K562 (cell line): Measurements from ENCODE around the gene RNU6-9. TPM values are rescaled to one million over a fixed set of nuclear protein-coding genes. Genes with fewer than 3 reads are reported as not detected.

Source experiments
- ATAC-seq: fragments of 200-7000 bp; cut with Tn5 transposase; 3 replicates; pipeline ENCODE4 v1.9.1; 2020; ENCODE audit warnings: moderate library complexity
- BruUV-seq: library from RNA; stranded (reverse); fragments of 400-500 nt; replicated peaks from 2 replicates; lab custom pipeline; 2021; lab: Mats Ljungman, UMichigan
- CTCF ChIA-PET: fragments of 300-600 bp; formaldehyde crosslinking; extraction: SDS; loops from one replicate; lab custom pipeline; 2021; ENCODE audit warnings: low intra/inter-chr PET ratio; lab: Yijun Ruan, JAX
- POLR2A ChIA-PET: fragments of 300-600, 350-650 bp; sonication (Branson Sonifier 250); formaldehyde crosslinking; extraction: SDS; loops from one replicate; lab custom pipeline; 2021; ENCODE audit warnings: antibody characterized with exemption, inconsistent platforms; lab: Yijun Ruan, JAX
- DNase-seq, 4 experiments: peaks; one replicate each; pipeline versions ENCODE4 v3.0.0 to v3.0.0-alpha.2; 2011 to 2018; ENCODE audit warnings: low spot score in 3 of 4, mixed read lengths in 3 of 4; ENCODE audit errors: extremely low read depth in 1 of 4
- FAIRE-seq: peaks from 2 replicates; lab custom pipeline; 2011; peaks lifted over from hg19 to GRCh38; lab: Jason Lieb, UNC
- H2AFZ ChIP-seq: 2 replicates; pipeline ENCODE4 v1.6.0; 2011; ENCODE audit warnings: low read depth, low read length, control low read depth, inconsistent platforms
- H3K27ac ChIP-seq: fragments of 200-600 bp; 3 replicates; pipeline ENCODE4 v1.8.0; 2011; ENCODE audit warnings: low read depth, mild to moderate bottlenecking, control low read depth, inconsistent platforms, low read length, moderate library complexity, mixed read lengths; ENCODE audit errors: extremely low read depth
- H3K27me3 ChIP-seq, 2 experiments: fragments of 300-600 bp in 1 of 2; 2 replicates in 1 of 2; 3 replicates in 1 of 2; pipeline versions ENCODE4 v1.6.0 to v1.8.0; 2011; ENCODE audit warnings: inconsistent platforms in 2 of 2, low read length in 2 of 2, mild to moderate bottlenecking in 1 of 2, mixed read lengths in 1 of 2, moderate library complexity in 1 of 2; ENCODE audit not compliant: control insufficient read depth in 2 of 2, insufficient read depth in 2 of 2
- H3K36me3 ChIP-seq: fragments of 300-600 bp; 3 replicates; pipeline ENCODE4 v1.8.0; 2011; ENCODE audit warnings: mild to moderate bottlenecking, low read length, inconsistent platforms; ENCODE audit not compliant: control insufficient read depth, insufficient read depth
- H3K4me1 ChIP-seq, 2 experiments: fragments of 200-600 bp in 1 of 2; replicated peaks in 1 of 2; 2 replicates in 1 of 2; 3 replicates in 1 of 2; pipeline versions ENCODE4 v1.5.1 to v1.8.0; 2011; ENCODE audit warnings: inconsistent platforms in 2 of 2, low read length in 2 of 2, mild to moderate bottlenecking in 1 of 2, mixed read lengths in 1 of 2, moderate library complexity in 1 of 2; ENCODE audit not compliant: control insufficient read depth in 2 of 2, insufficient read depth in 2 of 2
- H3K4me2 ChIP-seq: 2 replicates; pipeline ENCODE4 v1.6.1; 2011; ENCODE audit warnings: low read length, control low read depth, inconsistent platforms, mixed read lengths; ENCODE audit not compliant: insufficient read depth
- H3K4me3 ChIP-seq: fragments of 200-600 bp; sonication (generic), shearing (Covaris generic); 2 replicates; pipeline ENCODE4 v1.5.1; 2016; ENCODE audit warnings: control low read depth, inconsistent platforms
- H3K79me2 ChIP-seq: fragments of 200-600 bp; 3 replicates; pipeline ENCODE4 v1.8.0; 2011; ENCODE audit warnings: low read length, inconsistent platforms; ENCODE audit not compliant: control insufficient read depth, insufficient read depth
- H3K9ac ChIP-seq, 2 experiments: 2 replicates each; pipeline versions ENCODE4 v1.6.0 to v1.6.1; 2011; ENCODE audit warnings: low read depth in 2 of 2, low read length in 2 of 2, control low read depth in 1 of 2, inconsistent platforms in 1 of 2, mild to moderate bottlenecking in 1 of 2, mixed read lengths in 1 of 2; ENCODE audit not compliant: insufficient read depth in 1 of 2
- H3K9me1 ChIP-seq: one replicate; pipeline ENCODE4 v1.6.0; 2011; ENCODE audit warnings: inconsistent platforms, mild to moderate bottlenecking, low read length, moderate library complexity; ENCODE audit not compliant: control insufficient read depth, insufficient read depth
- H3K9me3 ChIP-seq: replicated peaks from 2 replicates; pipeline ENCODE4 v1.5.1; 2011; ENCODE audit warnings: low read depth, low read length, inconsistent platforms; ENCODE audit not compliant: control insufficient read depth, insufficient read depth
- H4K20me1 ChIP-seq: replicated peaks from 2 replicates; pipeline ENCODE4 v1.6.1; 2011; ENCODE audit warnings: low read length, inconsistent platforms, mixed read lengths; ENCODE audit not compliant: control insufficient read depth, insufficient read depth
- NCOR1 ChIP-seq: fragments of 450-650 bp; IDR thresholded peaks from 2 replicates; pipeline ENCODE4 v1.6.1; 2016; ENCODE audit warnings: mild to moderate bottlenecking, moderate library complexity
- NR2F6 ChIP-seq: fragments of 450-650 bp; formaldehyde crosslinking; IDR thresholded peaks from 2 replicates; pipeline ENCODE4 v1.4.0; 2020; ENCODE audit warnings: mild to moderate bottlenecking
- PTTG1 ChIP-seq: fragments of 450-650 bp; IDR thresholded peaks from 2 replicates; pipeline ENCODE4 v1.6.1; 2016; ENCODE audit warnings: low read depth, mild to moderate bottlenecking, missing genetic modification characterization, missing compliant biosample characterization
- WGBS: fragments of 100-300 bp; shearing (Covaris generic); methylation state at CpG from one replicate; pipeline ENCODE4 v1.1.6; 2016; ENCODE audit warnings: low coverage, mixed read lengths; ENCODE audit not compliant: insufficient coverage; ENCODE audit errors: missing lambda C conversion rate; 5-methylcytosine and 5-hydroxymethylcytosine counted together
- in situ Hi-C: fragments of 300-500 bp; cut with MboI; formaldehyde crosslinking; loops from 4 replicates; pipeline ENCODE4 v1.15.0; 2018; ENCODE audit warnings: inconsistent platforms, mixed read lengths
- intact Hi-C: fragments of 100-400 bp; cut with micrococcal nuclease; formaldehyde crosslinking; loops from 2 replicates; pipeline ENCODE4 v1.14.2; 2022
- polyA plus RNA-seq, 8 experiments: library from polyadenylated mRNA; depleted of rRNA in 4 of 8; stranded (reverse) in 5 of 8; unstranded in 3 of 8; fragments of >200 nt; fragmentation: Nextera tagmentation in 2 of 8; fragmentation: Illumina TruSeq in 1 of 8; extraction: Ambion mirVana in 2 of 8; extraction: Trizol in 1 of 8; gene quantifications; 2 replicates each; pipeline versions ENCODE4 v1.2.1 to v1.2.3, GENCODE V29; 2011 to 2014; ENCODE audit warnings: inconsistent platforms in 1 of 8, missing spikeins in 1 of 8
- total RNA-seq, 7 experiments: library from RNA; depleted of rRNA in 6 of 7; stranded (reverse); fragments of >200 nt in 6 of 7; fragmentation: Illumina TruSeq in 2 of 7; extraction: Trizol in 2 of 7; gene quantifications; 2 replicates each; pipeline versions ENCODE4 v1.2.1 to v1.2.3, GENCODE V29; 2011 to 2021; ENCODE audit warnings: low replicate concordance in 1 of 7
- TF ChIP-seq, protein P1 (sequence below): fragments of 450-650 bp; IDR thresholded peaks from 2 replicates; pipeline ENCODE4 v1.6.1; 2016; ENCODE audit warnings: mild to moderate bottlenecking, moderate library complexity
- TF ChIP-seq, protein P2 (sequence below): fragments of 250-450 bp; sonication (Bioruptor Pico); IDR thresholded peaks from 2 replicates; pipeline ENCODE4 v1.4.0; 2020

The RNU6-9 gene
- total and polyA plus RNA-seq, 9 of the 15 experiments (the other 6 are each of a cell fraction or from before 2014, with no cell fraction given), result not detected

DNA sequence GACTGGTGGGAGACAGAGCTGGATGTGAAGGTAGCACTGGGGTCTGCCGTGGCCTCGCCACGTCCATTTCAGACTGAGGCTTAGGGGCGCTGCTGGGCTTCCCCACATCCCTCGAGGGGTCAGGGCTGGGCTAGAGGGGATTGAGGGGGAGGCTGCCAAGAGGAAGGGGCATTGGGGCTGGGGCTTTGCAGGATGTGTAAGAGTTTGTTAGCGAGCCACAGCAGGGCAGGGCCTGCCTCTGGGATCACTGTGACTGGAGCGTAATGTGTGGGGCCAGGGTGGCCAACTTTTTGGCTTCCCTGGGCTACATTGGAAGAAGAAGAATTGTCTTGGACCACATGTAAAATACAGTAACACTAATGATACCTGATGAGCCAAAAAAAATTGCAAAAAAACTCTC lies 46.6 kb downstream of the RNU6-9 start:
- H4K20me1 ChIP-seq, result peaks cover 19% of the 10 kb centered on the region
- no peak overlapping the region for H3K4me2 ChIP-seq
- no peak for FAIRE-seq
- H3K9ac ChIP-seq, result peak overlapping the region in 1 of 2 experiments; percentile 24; a peak in 1 of 4 replicates
- in situ Hi-C loops (no loop called here), intact Hi-C loops (no loop called here)
- no peak overlapping the region for H3K27ac ChIP-seq
- H2AFZ ChIP-seq, result no peak overlapping the region
- no peak for DNase-seq
- ATAC-seq, result no peak
- peaks cover 73% of the 10 kb centered on the region; the same call in 2 of the 3 replicates for H3K36me3 ChIP-seq
- CTCF ChIA-PET, result no interaction called here
- no TSS peak for BruUV-seq
- H3K4me1 ChIP-seq, result peaks cover 13 to 60% of the 10 kb centered on the region in 2 experiments
- peaks cover 10% of the 10 kb centered on the region for H3K9me1 ChIP-seq
- no peaks in the 10 kb centered on the region for H3K9me3 ChIP-seq
- H3K4me3 ChIP-seq, result no peak overlapping the region
- H3K27me3 ChIP-seq, result no peaks in the 10 kb centered on the region
- H3K79me2 ChIP-seq, result peaks cover 83% of the 10 kb centered on the region
- 95% methylated on average over 7 of the region's 7 CpGs for WGBS
- POLR2A ChIA-PET, result interaction anchor here (1.0 to 1.8 kb wide), 4 partner anchors 11 to 88 kb away, joined by 3 to 4 read pairs (median 4); no protein-coding TSS in a partner anchor
- no peak for TF ChIP-seq NCOR1
- TF ChIP-seq NR2F6 (CRISPR knock-in tag), result no peak
- TF ChIP-seq, protein P1, sequence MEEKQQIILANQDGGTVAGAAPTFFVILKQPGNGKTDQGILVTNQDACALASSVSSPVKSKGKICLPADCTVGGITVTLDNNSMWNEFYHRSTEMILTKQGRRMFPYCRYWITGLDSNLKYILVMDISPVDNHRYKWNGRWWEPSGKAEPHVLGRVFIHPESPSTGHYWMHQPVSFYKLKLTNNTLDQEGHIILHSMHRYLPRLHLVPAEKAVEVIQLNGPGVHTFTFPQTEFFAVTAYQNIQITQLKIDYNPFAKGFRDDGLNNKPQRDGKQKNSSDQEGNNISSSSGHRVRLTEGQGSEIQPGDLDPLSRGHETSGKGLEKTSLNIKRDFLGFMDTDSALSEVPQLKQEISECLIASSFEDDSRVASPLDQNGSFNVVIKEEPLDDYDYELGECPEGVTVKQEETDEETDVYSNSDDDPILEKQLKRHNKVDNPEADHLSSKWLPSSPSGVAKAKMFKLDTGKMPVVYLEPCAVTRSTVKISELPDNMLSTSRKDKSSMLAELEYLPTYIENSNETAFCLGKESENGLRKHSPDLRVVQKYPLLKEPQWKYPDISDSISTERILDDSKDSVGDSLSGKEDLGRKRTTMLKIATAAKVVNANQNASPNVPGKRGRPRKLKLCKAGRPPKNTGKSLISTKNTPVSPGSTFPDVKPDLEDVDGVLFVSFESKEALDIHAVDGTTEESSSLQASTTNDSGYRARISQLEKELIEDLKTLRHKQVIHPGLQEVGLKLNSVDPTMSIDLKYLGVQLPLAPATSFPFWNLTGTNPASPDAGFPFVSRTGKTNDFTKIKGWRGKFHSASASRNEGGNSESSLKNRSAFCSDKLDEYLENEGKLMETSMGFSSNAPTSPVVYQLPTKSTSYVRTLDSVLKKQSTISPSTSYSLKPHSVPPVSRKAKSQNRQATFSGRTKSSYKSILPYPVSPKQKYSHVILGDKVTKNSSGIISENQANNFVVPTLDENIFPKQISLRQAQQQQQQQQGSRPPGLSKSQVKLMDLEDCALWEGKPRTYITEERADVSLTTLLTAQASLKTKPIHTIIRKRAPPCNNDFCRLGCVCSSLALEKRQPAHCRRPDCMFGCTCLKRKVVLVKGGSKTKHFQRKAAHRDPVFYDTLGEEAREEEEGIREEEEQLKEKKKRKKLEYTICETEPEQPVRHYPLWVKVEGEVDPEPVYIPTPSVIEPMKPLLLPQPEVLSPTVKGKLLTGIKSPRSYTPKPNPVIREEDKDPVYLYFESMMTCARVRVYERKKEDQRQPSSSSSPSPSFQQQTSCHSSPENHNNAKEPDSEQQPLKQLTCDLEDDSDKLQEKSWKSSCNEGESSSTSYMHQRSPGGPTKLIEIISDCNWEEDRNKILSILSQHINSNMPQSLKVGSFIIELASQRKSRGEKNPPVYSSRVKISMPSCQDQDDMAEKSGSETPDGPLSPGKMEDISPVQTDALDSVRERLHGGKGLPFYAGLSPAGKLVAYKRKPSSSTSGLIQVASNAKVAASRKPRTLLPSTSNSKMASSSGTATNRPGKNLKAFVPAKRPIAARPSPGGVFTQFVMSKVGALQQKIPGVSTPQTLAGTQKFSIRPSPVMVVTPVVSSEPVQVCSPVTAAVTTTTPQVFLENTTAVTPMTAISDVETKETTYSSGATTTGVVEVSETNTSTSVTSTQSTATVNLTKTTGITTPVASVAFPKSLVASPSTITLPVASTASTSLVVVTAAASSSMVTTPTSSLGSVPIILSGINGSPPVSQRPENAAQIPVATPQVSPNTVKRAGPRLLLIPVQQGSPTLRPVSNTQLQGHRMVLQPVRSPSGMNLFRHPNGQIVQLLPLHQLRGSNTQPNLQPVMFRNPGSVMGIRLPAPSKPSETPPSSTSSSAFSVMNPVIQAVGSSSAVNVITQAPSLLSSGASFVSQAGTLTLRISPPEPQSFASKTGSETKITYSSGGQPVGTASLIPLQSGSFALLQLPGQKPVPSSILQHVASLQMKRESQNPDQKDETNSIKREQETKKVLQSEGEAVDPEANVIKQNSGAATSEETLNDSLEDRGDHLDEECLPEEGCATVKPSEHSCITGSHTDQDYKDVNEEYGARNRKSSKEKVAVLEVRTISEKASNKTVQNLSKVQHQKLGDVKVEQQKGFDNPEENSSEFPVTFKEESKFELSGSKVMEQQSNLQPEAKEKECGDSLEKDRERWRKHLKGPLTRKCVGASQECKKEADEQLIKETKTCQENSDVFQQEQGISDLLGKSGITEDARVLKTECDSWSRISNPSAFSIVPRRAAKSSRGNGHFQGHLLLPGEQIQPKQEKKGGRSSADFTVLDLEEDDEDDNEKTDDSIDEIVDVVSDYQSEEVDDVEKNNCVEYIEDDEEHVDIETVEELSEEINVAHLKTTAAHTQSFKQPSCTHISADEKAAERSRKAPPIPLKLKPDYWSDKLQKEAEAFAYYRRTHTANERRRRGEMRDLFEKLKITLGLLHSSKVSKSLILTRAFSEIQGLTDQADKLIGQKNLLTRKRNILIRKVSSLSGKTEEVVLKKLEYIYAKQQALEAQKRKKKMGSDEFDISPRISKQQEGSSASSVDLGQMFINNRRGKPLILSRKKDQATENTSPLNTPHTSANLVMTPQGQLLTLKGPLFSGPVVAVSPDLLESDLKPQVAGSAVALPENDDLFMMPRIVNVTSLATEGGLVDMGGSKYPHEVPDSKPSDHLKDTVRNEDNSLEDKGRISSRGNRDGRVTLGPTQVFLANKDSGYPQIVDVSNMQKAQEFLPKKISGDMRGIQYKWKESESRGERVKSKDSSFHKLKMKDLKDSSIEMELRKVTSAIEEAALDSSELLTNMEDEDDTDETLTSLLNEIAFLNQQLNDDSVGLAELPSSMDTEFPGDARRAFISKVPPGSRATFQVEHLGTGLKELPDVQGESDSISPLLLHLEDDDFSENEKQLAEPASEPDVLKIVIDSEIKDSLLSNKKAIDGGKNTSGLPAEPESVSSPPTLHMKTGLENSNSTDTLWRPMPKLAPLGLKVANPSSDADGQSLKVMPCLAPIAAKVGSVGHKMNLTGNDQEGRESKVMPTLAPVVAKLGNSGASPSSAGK, result no peak
- TF ChIP-seq PTTG1 (tag), result no peak
- TF ChIP-seq, protein P2, sequence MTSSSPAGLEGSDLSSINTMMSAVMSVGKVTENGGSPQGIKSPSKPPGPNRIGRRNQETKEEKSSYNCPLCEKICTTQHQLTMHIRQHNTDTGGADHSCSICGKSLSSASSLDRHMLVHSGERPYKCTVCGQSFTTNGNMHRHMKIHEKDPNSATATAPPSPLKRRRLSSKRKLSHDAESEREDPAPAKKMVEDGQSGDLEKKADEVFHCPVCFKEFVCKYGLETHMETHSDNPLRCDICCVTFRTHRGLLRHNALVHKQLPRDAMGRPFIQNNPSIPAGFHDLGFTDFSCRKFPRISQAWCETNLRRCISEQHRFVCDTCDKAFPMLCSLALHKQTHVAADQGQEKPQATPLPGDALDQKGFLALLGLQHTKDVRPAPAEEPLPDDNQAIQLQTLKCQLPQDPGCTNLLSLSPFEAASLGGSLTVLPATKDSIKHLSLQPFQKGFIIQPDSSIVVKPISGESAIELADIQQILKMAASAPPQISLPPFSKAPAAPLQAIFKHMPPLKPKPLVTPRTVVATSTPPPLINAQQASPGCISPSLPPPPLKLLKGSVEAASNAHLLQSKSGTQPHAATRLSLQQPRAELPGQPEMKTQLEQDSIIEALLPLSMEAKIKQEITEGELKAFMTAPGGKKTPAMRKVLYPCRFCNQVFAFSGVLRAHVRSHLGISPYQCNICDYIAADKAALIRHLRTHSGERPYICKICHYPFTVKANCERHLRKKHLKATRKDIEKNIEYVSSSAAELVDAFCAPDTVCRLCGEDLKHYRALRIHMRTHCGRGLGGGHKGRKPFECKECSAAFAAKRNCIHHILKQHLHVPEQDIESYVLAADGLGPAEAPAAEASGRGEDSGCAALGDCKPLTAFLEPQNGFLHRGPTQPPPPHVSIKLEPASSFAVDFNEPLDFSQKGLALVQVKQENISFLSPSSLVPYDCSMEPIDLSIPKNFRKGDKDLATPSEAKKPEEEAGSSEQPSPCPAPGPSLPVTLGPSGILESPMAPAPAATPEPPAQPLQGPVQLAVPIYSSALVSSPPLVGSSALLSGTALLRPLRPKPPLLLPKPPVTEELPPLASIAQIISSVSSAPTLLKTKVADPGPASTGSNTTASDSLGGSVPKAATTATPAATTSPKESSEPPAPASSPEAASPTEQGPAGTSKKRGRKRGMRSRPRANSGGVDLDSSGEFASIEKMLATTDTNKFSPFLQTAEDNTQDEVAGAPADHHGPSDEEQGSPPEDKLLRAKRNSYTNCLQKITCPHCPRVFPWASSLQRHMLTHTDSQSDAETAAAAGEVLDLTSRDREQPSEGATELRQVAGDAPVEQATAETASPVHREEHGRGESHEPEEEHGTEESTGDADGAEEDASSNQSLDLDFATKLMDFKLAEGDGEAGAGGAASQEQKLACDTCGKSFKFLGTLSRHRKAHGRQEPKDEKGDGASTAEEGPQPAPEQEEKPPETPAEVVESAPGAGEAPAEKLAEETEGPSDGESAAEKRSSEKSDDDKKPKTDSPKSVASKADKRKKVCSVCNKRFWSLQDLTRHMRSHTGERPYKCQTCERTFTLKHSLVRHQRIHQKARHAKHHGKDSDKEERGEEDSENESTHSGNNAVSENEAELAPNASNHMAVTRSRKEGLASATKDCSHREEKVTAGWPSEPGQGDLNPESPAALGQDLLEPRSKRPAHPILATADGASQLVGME (CRISPR knock-in tag), result no peak
